Liver (tissue), 9 donors: Measurements from ENCODE around the gene IER3IP1. TPM values are rescaled to one million over a fixed set of nuclear protein-coding genes. Genes with fewer than 3 reads are reported as not detected.

Experiments used
- DNase-seq: peaks from one replicate; pipeline ENCODE4 v3.0.0-alpha.2; 2017; ENCODE audit warnings: low spot score
- H3K27ac ChIP-seq, 2 donors: one replicate each; pipeline ENCODE4 v1.7.0; 2013; ENCODE audit warnings: inconsistent platforms in 2 of 2, low read length in 2 of 2, control low read depth in 1 of 2, low read depth in 1 of 2, mild to moderate bottlenecking in 1 of 2
- H3K27me3 ChIP-seq, 4 donors: one replicate each; pipeline versions ENCODE4 v1.6.1 to v1.7.0; 2013; ENCODE audit warnings: low read length in 3 of 4, inconsistent platforms in 1 of 4, mild to moderate bottlenecking in 1 of 4, moderate library complexity in 1 of 4; ENCODE audit not compliant: control insufficient read depth in 4 of 4, insufficient read depth in 4 of 4
- H3K36me3 ChIP-seq, 4 donors: one replicate each; pipeline versions ENCODE4 v1.6.1 to v1.7.0; 2013; ENCODE audit warnings: low read length in 3 of 4, mild to moderate bottlenecking in 3 of 4, low read depth in 1 of 4, moderate library complexity in 1 of 4; ENCODE audit not compliant: control insufficient read depth in 4 of 4, insufficient read depth in 3 of 4
- H3K4me1 ChIP-seq, 4 donors: one replicate each; pipeline versions ENCODE4 v1.6.1 to v1.7.0; 2013; ENCODE audit warnings: low read length in 3 of 4, mild to moderate bottlenecking in 3 of 4, moderate library complexity in 1 of 4; ENCODE audit not compliant: control insufficient read depth in 4 of 4, insufficient read depth in 4 of 4
- H3K4me3 ChIP-seq, 3 donors: one replicate each; pipeline versions ENCODE4 v1.6.1 to v1.7.0; 2013; ENCODE audit warnings: low read length in 3 of 3, control low read depth in 1 of 3, low read depth in 1 of 3, mild to moderate bottlenecking in 1 of 3
- H3K9ac ChIP-seq, 2 donors: one replicate each; pipeline ENCODE4 v1.7.0; 2013; ENCODE audit warnings: low read length in 2 of 2, mild to moderate bottlenecking in 2 of 2, moderate library complexity in 2 of 2, control low read depth in 1 of 2, low read depth in 1 of 2
- H3K9me3 ChIP-seq, 4 donors: one replicate each; pipeline versions ENCODE4 v1.6.1 to v1.7.0; 2013; ENCODE audit warnings: low read length in 3 of 4; ENCODE audit not compliant: control insufficient read depth in 4 of 4
- ATF3 ChIP-seq: IDR thresholded peaks from 2 replicates; pipeline ENCODE4 v1.6.1; 2016; ENCODE audit warnings: antibody characterized with exemption
- FOXA2 ChIP-seq: IDR thresholded peaks from 2 replicates; pipeline ENCODE4 v1.6.1; 2016; ENCODE audit warnings: antibody characterized with exemption
- GABPA ChIP-seq, 2 donors: IDR thresholded peaks in 1 of 2; conservative IDR thresholded peaks in 1 of 2; 2 replicates each; pipeline ENCODE4 v1.6.1; 2016; ENCODE audit warnings: antibody characterized with exemption in 2 of 2, mild to moderate bottlenecking in 1 of 2, moderate library complexity in 1 of 2
- HNF4A ChIP-seq, 2 donors: conservative IDR thresholded peaks; 2 replicates each; pipeline ENCODE4 v1.6.1; 2016; ENCODE audit warnings: antibody characterized with exemption in 2 of 2, mild to moderate bottlenecking in 2 of 2
- HNF4G ChIP-seq: IDR thresholded peaks from 2 replicates; pipeline ENCODE4 v1.6.1; 2016; ENCODE audit warnings: antibody characterized with exemption
- MAX ChIP-seq: IDR thresholded peaks from 2 replicates; pipeline ENCODE4 v1.6.1; 2016; ENCODE audit warnings: antibody characterized with exemption
- NR2F2 ChIP-seq: IDR thresholded peaks from 2 replicates; pipeline ENCODE4 v1.6.1; 2016; ENCODE audit warnings: antibody characterized with exemption
- RAD21 ChIP-seq, 2 donors: IDR thresholded peaks; 2 replicates each; pipeline ENCODE4 v1.6.1; 2016; ENCODE audit warnings: antibody characterized with exemption in 2 of 2, mild to moderate bottlenecking in 2 of 2
- RXRA ChIP-seq, 2 donors: IDR thresholded peaks; 2 replicates each; pipeline ENCODE4 v1.6.1; 2017 to 2018; ENCODE audit warnings: antibody characterized with exemption in 2 of 2, mild to moderate bottlenecking in 1 of 2
- SP1 ChIP-seq: IDR thresholded peaks from 2 replicates; pipeline ENCODE4 v1.6.1; 2018; ENCODE audit warnings: antibody characterized with exemption, mild to moderate bottlenecking
- TAF1 ChIP-seq: conservative IDR thresholded peaks from 2 replicates; pipeline ENCODE4 v1.6.1; 2016; ENCODE audit warnings: antibody characterized with exemption, mild to moderate bottlenecking
- YY1 ChIP-seq: IDR thresholded peaks from 2 replicates; pipeline ENCODE4 v1.6.1; 2016; ENCODE audit warnings: antibody characterized with exemption, mild to moderate bottlenecking
- WGBS: extraction: QIAGEN DNeasy Blood & Tissue Kit; methylation state at CpG from one replicate; pipeline ENCODE4 v1.1.7; 2013; 5-methylcytosine and 5-hydroxymethylcytosine counted together
- polyA plus RNA-seq, 2 donors: library from polyadenylated mRNA; stranded (reverse) in 1 of 2; unstranded in 1 of 2; fragments of 200-250 nt in 1 of 2; fragments of >200 nt in 1 of 2; fragmentation: Nextera tagmentation in 1 of 2; extraction: Ambion mirVana in 1 of 2; gene quantifications; one replicate each; pipeline versions ENCODE4 v1.2.1 to v1.2.3, GENCODE V29; 2013 to 2015
- total RNA-seq, 2 donors: library from RNA; depleted of rRNA; stranded (reverse); fragments of >200 nt; gene quantifications; one replicate each; pipeline ENCODE4 v1.2.3, GENCODE V29; 2014
- TF ChIP-seq, protein P1 (sequence below): fragments of 150-350 bp; IDR thresholded peaks from 2 replicates; pipeline ENCODE4 v1.5.1; 2017; ENCODE audit warnings: improper control_type of control experiment, low read depth, low read length; ENCODE audit not compliant: missing input control
- TF ChIP-seq, protein P2 (sequence below): IDR thresholded peaks from 2 replicates; pipeline ENCODE4 v1.6.1; 2016; ENCODE audit warnings: antibody characterized with exemption
- donor health status: healthy.
- donor health status: healthy.
- donor health status: healthy.
- donor health status: healthy.
- donor health status: healthy.

IER3IP1 gene
- total and polyA plus RNA-seq, 4 donors, result 8.0 to 24.9 (median 11.3) TPM

- TF ChIP-seq, protein P1, sequence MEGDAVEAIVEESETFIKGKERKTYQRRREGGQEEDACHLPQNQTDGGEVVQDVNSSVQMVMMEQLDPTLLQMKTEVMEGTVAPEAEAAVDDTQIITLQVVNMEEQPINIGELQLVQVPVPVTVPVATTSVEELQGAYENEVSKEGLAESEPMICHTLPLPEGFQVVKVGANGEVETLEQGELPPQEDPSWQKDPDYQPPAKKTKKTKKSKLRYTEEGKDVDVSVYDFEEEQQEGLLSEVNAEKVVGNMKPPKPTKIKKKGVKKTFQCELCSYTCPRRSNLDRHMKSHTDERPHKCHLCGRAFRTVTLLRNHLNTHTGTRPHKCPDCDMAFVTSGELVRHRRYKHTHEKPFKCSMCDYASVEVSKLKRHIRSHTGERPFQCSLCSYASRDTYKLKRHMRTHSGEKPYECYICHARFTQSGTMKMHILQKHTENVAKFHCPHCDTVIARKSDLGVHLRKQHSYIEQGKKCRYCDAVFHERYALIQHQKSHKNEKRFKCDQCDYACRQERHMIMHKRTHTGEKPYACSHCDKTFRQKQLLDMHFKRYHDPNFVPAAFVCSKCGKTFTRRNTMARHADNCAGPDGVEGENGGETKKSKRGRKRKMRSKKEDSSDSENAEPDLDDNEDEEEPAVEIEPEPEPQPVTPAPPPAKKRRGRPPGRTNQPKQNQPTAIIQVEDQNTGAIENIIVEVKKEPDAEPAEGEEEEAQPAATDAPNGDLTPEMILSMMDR, result no peak
- TF ChIP-seq YY1 (no peak), SP1 (no peak), MAX (no peak), HNF4G (no peak), ATF3 (no peak), HNF4A (conservative IDR thresholded peaks at IDR 0.05) (no peak), NR2F2 (no peak), FOXA2 (no peak), RAD21 (IDR thresholded peaks at IDR 0.05) (no peak), GABPA (IDR thresholded peaks at IDR 0.05 in 1 of 2, conservative IDR thresholded peaks at IDR 0.05 in 1 of 2) (no peak), TAF1 (no peak)
These were observed 32.2 kb downstream of the IER3IP1 start (continued) for GRCh38 chr18:47143899-47144485.

DNA sequence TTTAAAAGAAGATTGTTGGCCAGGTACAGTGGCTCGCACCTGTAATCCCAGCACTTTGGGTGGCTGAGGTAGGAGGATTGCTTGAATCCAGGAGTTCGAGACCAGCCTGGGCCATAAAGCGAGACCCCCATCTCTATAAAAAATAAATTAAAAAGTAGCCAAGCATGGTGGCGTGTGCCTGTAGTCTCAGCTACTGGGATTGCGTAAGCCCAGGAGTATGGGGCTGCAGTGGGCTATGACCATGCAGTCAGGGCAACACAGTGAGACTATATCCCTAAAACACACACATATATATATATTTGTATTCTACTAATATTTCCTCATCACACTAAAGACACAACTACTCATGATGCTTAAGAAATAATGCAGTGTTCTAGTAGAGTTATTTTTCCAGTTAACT, 33.0 kb downstream of the IER3IP1 start:
- 98% methylated on average over 5 of the region's 5 CpGs for WGBS
- no peak overlapping the region for H3K27ac ChIP-seq
- no peaks in the 10 kb centered on the region for H3K27me3 ChIP-seq
- no peaks in the 10 kb centered on the region for H3K36me3 ChIP-seq
- H3K9me3 ChIP-seq, result no peaks in the 10 kb centered on the region
- no peak overlapping the region for H3K9ac ChIP-seq
- H3K4me1 ChIP-seq, result peaks cover 0 to 3% (median 0%) of the 10 kb centered on the region in 4 donors
- no peak for TF ChIP-seq RXRA (IDR thresholded peaks at IDR 0.05)
- no peak for TF ChIP-seq TAF1
- no peak for DNase-seq
- H3K4me3 ChIP-seq, result no peak overlapping the region

DNA sequence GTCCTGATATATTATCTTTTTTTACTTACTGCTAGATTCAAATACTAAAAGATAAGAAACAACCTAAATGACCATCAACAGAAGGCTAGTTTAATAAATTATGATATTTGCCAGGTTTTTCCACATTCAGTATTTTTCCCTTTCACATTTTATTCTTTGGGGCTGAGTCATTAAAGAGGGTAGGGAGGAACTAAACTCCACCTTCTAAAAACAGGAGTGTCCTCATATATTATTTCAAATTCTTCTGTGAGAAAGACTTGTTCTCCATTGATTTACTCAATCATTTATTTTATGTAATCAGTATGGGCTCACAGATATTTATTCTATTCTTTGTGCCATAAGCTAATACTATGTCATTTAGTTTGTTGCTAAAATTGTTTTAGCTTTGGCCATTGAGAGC, 34.9 kb downstream of the IER3IP1 start:
- no peak for TF ChIP-seq GABPA (IDR thresholded peaks at IDR 0.05 in 1 of 2, conservative IDR thresholded peaks at IDR 0.05 in 1 of 2)
- TF ChIP-seq, protein P2, sequence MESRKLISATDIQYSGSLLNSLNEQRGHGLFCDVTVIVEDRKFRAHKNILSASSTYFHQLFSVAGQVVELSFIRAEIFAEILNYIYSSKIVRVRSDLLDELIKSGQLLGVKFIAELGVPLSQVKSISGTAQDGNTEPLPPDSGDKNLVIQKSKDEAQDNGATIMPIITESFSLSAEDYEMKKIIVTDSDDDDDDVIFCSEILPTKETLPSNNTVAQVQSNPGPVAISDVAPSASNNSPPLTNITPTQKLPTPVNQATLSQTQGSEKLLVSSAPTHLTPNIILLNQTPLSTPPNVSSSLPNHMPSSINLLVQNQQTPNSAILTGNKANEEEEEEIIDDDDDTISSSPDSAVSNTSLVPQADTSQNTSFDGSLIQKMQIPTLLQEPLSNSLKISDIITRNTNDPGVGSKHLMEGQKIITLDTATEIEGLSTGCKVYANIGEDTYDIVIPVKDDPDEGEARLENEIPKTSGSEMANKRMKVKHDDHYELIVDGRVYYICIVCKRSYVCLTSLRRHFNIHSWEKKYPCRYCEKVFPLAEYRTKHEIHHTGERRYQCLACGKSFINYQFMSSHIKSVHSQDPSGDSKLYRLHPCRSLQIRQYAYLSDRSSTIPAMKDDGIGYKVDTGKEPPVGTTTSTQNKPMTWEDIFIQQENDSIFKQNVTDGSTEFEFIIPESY, result no peak
- Histone ChIP-seq H3K4me1 (peaks cover 0 to 3% (median 0%) of the 10 kb centered on the region in 4 donors), H3K4me3 (no peak overlapping the region), H3K9me3 (no peaks in the 10 kb centered on the region), H3K9ac (no peak overlapping the region), H3K36me3 (no peaks in the 10 kb centered on the region), H3K27ac (no peak overlapping the region), H3K27me3 (no peaks in the 10 kb centered on the region)
- DNase-seq, result no peak
